ENCODE results near the gene BHLHE41.

DNA sequence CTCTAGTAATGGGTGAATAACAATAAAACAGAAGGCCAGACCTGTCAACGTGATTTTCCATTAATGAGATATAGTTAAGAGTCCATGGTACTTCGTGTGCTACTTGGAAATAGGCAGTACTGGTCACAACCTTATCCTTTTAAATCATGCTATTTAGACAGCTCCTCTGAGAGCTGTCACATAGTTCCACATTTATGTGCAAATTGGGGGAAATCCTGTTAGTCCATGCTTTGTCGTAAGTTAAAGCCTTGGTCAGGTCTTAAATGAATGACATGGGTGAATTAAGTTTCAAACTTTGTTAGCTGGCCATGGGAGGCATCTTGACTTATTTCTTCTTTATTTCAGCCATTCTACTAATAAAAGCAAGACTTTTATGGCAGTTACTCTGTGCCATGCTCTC is 11.9 kb upstream of the BHLHE41 start:
- TF ChIP-seq, protein P1, sequence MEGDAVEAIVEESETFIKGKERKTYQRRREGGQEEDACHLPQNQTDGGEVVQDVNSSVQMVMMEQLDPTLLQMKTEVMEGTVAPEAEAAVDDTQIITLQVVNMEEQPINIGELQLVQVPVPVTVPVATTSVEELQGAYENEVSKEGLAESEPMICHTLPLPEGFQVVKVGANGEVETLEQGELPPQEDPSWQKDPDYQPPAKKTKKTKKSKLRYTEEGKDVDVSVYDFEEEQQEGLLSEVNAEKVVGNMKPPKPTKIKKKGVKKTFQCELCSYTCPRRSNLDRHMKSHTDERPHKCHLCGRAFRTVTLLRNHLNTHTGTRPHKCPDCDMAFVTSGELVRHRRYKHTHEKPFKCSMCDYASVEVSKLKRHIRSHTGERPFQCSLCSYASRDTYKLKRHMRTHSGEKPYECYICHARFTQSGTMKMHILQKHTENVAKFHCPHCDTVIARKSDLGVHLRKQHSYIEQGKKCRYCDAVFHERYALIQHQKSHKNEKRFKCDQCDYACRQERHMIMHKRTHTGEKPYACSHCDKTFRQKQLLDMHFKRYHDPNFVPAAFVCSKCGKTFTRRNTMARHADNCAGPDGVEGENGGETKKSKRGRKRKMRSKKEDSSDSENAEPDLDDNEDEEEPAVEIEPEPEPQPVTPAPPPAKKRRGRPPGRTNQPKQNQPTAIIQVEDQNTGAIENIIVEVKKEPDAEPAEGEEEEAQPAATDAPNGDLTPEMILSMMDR (IDR thresholded peaks at IDR 0.05): no peak
- TF ChIP-seq EZH2 (IDR thresholded peaks at IDR 0.05): no peak
